ENCODE measurements around the gene RRP7A.
"Not testable (repeated sequence)": the region's sequence is repeated elsewhere in the genome, so short reads cannot be mapped to it uniquely, and the experiment has no call there.

The RRP7A gene

GRCh38 chr22:42492323-42492690, 27.3 kb downstream of the RRP7A start:
- Histone ChIP-seq H3K27me3 (ENCODE audit: insufficient read depth, low read length, poor library complexity) (peaks cover 3% of the 10 kb centered on the region), H3K9ac (ENCODE audit: low read depth, low read length) (no peak overlapping the region), H2AFZ (ENCODE audit: low read depth, low read length) (no peak overlapping the region), H3K9me3 (ENCODE audit: insufficient read depth, low read length, severe bottlenecking) (no peaks in the 10 kb centered on the region), H3K27ac (ENCODE audit: low read length) (no peak overlapping the region), H3K4me3 (ENCODE audit: low read depth in 1 of 2, low read length in 2 of 2) (no peak overlapping the region), H3K36me3 (ENCODE audit: insufficient read depth, low read length) (no peaks in the 10 kb centered on the region), H4K20me1 (ENCODE audit: insufficient read depth, low read length) (no peaks in the 10 kb centered on the region), H3K4me1 (ENCODE audit: insufficient read depth, low read length) (no peaks in the 10 kb centered on the region), H3K79me2 (ENCODE audit: insufficient read depth, low read length) (no peaks in the 10 kb centered on the region), H3K4me2 (ENCODE audit: insufficient read depth, low read length) (no peak overlapping the region)
- ATAC-seq (ENCODE audit: insufficient read depth, low read depth) (no peak), DNase-seq (no peak)
- TF ChIP-seq CTCF (IDR thresholded peaks at IDR 0.05; ENCODE audit: borderline replicate concordance, extremely low read depth, low read length, poor library complexity, severe bottlenecking) (no peak), EZH2 (IDR thresholded peaks at IDR 0.05; ENCODE audit: borderline replicate concordance, low read depth, low read length, severe bottlenecking) (no peak)

GRCh38 chr22:42490243-42490832, 29.3 kb downstream of the RRP7A start:
- TF ChIP-seq EZH2 (IDR thresholded peaks at IDR 0.05; ENCODE audit: borderline replicate concordance, low read depth, low read length, severe bottlenecking), result no peak
- no peak for TF ChIP-seq CTCF (IDR thresholded peaks at IDR 0.05; ENCODE audit: borderline replicate concordance, extremely low read depth, low read length, poor library complexity, severe bottlenecking)
- Histone ChIP-seq H3K4me1 (ENCODE audit: insufficient read depth, low read length) (no peaks in the 10 kb centered on the region), H3K4me3 (ENCODE audit: low read depth in 1 of 2, low read length in 2 of 2) (no peak overlapping the region), H2AFZ (ENCODE audit: low read depth, low read length) (no peak overlapping the region), H3K9ac (ENCODE audit: low read depth, low read length) (no peak overlapping the region), H3K27ac (ENCODE audit: low read length) (no peak overlapping the region), H3K9me3 (ENCODE audit: insufficient read depth, low read length, severe bottlenecking) (no peaks in the 10 kb centered on the region), H3K79me2 (ENCODE audit: insufficient read depth, low read length) (no peaks in the 10 kb centered on the region), H3K4me2 (ENCODE audit: insufficient read depth, low read length) (no peak overlapping the region), H3K36me3 (ENCODE audit: insufficient read depth, low read length) (no peaks in the 10 kb centered on the region), H3K27me3 (ENCODE audit: insufficient read depth, low read length, poor library complexity) (peaks cover 3% of the 10 kb centered on the region), H4K20me1 (ENCODE audit: insufficient read depth, low read length) (no peaks in the 10 kb centered on the region)
- ATAC-seq (ENCODE audit: insufficient read depth, low read depth) (no peak), DNase-seq (no peak)

- H3K4me3 ChIP-seq (ENCODE audit: low read depth in 1 of 2, low read length in 2 of 2), result no peak overlapping the region
- no peak overlapping the region for H3K4me2 ChIP-seq (ENCODE audit: insufficient read depth, low read length)
- no peak for DNase-seq
- ATAC-seq (ENCODE audit: insufficient read depth, low read depth), result no peak
- no peaks in the 10 kb centered on the region for H3K4me1 ChIP-seq (ENCODE audit: insufficient read depth, low read length)
- no peak overlapping the region for H2AFZ ChIP-seq (ENCODE audit: low read depth, low read length)
- no peak overlapping the region for H3K9ac ChIP-seq (ENCODE audit: low read depth, low read length)
- peaks cover 3% of the 10 kb centered on the region for H3K27me3 ChIP-seq (ENCODE audit: insufficient read depth, low read length, poor library complexity)
- H3K79me2 ChIP-seq (ENCODE audit: insufficient read depth, low read length), result no peaks in the 10 kb centered on the region
- H3K9me3 ChIP-seq (ENCODE audit: insufficient read depth, low read length, severe bottlenecking), result no peaks in the 10 kb centered on the region
- no peaks in the 10 kb centered on the region for H3K36me3 ChIP-seq (ENCODE audit: insufficient read depth, low read length)
- TF ChIP-seq EZH2 (IDR thresholded peaks at IDR 0.05; ENCODE audit: borderline replicate concordance, low read depth, low read length, severe bottlenecking), result no peak
- no peak for TF ChIP-seq CTCF (IDR thresholded peaks at IDR 0.05; ENCODE audit: borderline replicate concordance, extremely low read depth, low read length, poor library complexity, severe bottlenecking)
- H3K27ac ChIP-seq (ENCODE audit: low read length), result no peak overlapping the region
- H4K20me1 ChIP-seq (ENCODE audit: insufficient read depth, low read length), result no peaks in the 10 kb centered on the region
Observed at GRCh38 chr22:42489000-42489399, 30.6 kb downstream of the RRP7A start.

GRCh38 chr22:42484506-42484905, 35.1 kb downstream of the RRP7A start:
- H3K9ac ChIP-seq (ENCODE audit: low read depth, low read length), result no peak overlapping the region
- no peaks in the 10 kb centered on the region for H3K4me1 ChIP-seq (ENCODE audit: insufficient read depth, low read length)
- no peak overlapping the region for H2AFZ ChIP-seq (ENCODE audit: low read depth, low read length)
- H3K79me2 ChIP-seq (ENCODE audit: insufficient read depth, low read length), result no peaks in the 10 kb centered on the region
- TF ChIP-seq EZH2 (IDR thresholded peaks at IDR 0.05; ENCODE audit: borderline replicate concordance, low read depth, low read length, severe bottlenecking) (no peak), CTCF (IDR thresholded peaks at IDR 0.05; ENCODE audit: borderline replicate concordance, extremely low read depth, low read length, poor library complexity, severe bottlenecking) (no peak)
- ATAC-seq (ENCODE audit: insufficient read depth, low read depth), result no peak
- H3K9me3 ChIP-seq (ENCODE audit: insufficient read depth, low read length, severe bottlenecking), result no peaks in the 10 kb centered on the region
- H3K27ac ChIP-seq (ENCODE audit: low read length), result no peak overlapping the region
- no peaks in the 10 kb centered on the region for H4K20me1 ChIP-seq (ENCODE audit: insufficient read depth, low read length)
- no peak overlapping the region for H3K4me3 ChIP-seq (ENCODE audit: low read depth in 1 of 2, low read length in 2 of 2)
- no peak for DNase-seq
- no peak overlapping the region for H3K4me2 ChIP-seq (ENCODE audit: insufficient read depth, low read length)
- H3K36me3 ChIP-seq (ENCODE audit: insufficient read depth, low read length), result no peaks in the 10 kb centered on the region
- no peaks in the 10 kb centered on the region for H3K27me3 ChIP-seq (ENCODE audit: insufficient read depth, low read length, poor library complexity)

- H3K9ac ChIP-seq (ENCODE audit: low read depth, low read length); H3K79me2 ChIP-seq (ENCODE audit: insufficient read depth, low read length); DNase-seq; H3K9me3 ChIP-seq (ENCODE audit: insufficient read depth, low read length, severe bottlenecking); H2AFZ ChIP-seq (ENCODE audit: low read depth, low read length); ATAC-seq (ENCODE audit: insufficient read depth, low read depth); H3K4me2 ChIP-seq (ENCODE audit: insufficient read depth, low read length); H4K20me1 ChIP-seq (ENCODE audit: insufficient read depth, low read length); H3K4me3 ChIP-seq (ENCODE audit: low read depth in 1 of 2, low read length in 2 of 2); H3K4me1 ChIP-seq (ENCODE audit: insufficient read depth, low read length); H3K36me3 ChIP-seq (ENCODE audit: insufficient read depth, low read length); H3K27me3 ChIP-seq (ENCODE audit: insufficient read depth, low read length, poor library complexity); H3K27ac ChIP-seq (ENCODE audit: low read length): not testable (repeated sequence)
Observed at GRCh38 chr22:42483610-42484223, 35.9 kb downstream of the RRP7A start.
